Measurements from ENCODE around the gene ATP13A3. TPM values are rescaled to one million over a fixed set of nuclear protein-coding genes. Genes with fewer than 3 reads are reported as not detected.

ATP13A3 gene
- total RNA-seq, 2 experiments from 2014 or later: 79.5 to 84.5 TPM

DNA sequence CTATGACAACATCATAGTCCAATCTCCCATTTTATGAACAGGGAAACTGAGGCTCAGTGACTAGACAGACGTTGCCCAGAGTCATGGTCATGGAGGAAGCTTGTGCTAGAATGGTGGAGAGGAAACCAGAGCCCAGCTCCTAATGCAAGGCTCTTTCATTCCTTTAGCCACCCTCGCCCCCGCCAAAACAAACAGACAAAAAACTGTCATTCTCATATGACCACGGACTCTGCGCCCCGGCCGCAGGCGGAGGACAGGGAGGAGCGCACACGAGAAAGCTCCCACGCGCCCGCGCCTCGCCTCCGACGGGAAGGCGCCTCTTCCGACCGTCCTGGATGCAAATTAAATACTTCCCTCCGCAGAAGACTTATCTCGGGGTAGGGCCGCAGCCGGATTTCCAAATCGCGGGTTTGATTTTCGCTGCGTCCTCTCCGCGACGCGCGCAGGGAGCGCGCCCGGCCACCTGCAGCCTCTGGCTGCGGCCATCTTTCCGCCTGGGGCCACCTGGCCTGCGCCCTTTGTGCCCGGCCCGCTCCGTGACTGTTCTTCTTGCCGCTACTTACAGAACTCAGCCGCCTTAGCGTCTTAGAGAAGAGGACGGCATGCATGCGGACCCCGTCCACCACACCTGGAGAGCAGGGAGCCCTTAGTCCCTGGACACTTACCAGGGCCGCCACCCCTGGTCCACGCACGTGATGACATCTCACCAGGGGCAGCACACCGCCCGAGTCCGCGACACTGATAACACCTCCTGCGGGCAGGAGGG lies 670 bp upstream of the ATP13A3 start:
- Histone ChIP-seq H3K4me1 (ENCODE audit: insufficient read depth, low read length, poor library complexity, severe bottlenecking) (peaks cover 43% of the 10 kb centered on the region), H4K20me1 (ENCODE audit: insufficient read depth, low read length) (peaks cover 11% of the 10 kb centered on the region; the same call in 1 of the 2 replicates), H3K36me3 (ENCODE audit: insufficient read depth, low read length) (peaks cover 20% of the 10 kb centered on the region), H3K4me2 (ENCODE audit: low read length) (peak overlapping the region; percentile 87), H3K4me3 (ENCODE audit: low read depth, low read length, poor library complexity, severe bottlenecking) (peak overlapping the region; percentile 73), H3K79me2 (ENCODE audit: insufficient read depth, low read depth, low read length) (peaks cover 27% of the 10 kb centered on the region), H3K9me2 (ENCODE audit: insufficient read depth, low read length) (no peaks in the 10 kb centered on the region), H3K27ac (ENCODE audit: low read depth, low read length, poor library complexity, severe bottlenecking) (peak overlapping the region; percentile 41), H2AFZ (ENCODE audit: low read length) (peak overlapping the region; percentile 76), H3K9me3 (ENCODE audit: low read length) (no peaks in the 10 kb centered on the region)
- CTCF ChIA-PET (ENCODE audit: unreplicated experiment): no interaction called here
- TF ChIP-seq, protein P1, sequence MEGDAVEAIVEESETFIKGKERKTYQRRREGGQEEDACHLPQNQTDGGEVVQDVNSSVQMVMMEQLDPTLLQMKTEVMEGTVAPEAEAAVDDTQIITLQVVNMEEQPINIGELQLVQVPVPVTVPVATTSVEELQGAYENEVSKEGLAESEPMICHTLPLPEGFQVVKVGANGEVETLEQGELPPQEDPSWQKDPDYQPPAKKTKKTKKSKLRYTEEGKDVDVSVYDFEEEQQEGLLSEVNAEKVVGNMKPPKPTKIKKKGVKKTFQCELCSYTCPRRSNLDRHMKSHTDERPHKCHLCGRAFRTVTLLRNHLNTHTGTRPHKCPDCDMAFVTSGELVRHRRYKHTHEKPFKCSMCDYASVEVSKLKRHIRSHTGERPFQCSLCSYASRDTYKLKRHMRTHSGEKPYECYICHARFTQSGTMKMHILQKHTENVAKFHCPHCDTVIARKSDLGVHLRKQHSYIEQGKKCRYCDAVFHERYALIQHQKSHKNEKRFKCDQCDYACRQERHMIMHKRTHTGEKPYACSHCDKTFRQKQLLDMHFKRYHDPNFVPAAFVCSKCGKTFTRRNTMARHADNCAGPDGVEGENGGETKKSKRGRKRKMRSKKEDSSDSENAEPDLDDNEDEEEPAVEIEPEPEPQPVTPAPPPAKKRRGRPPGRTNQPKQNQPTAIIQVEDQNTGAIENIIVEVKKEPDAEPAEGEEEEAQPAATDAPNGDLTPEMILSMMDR (conservative IDR thresholded peaks at IDR 0.05; ENCODE audit: low read length): no peak
- TF ChIP-seq EZH2phosphoT487 (IDR thresholded peaks at IDR 0.05; ENCODE audit: borderline replicate concordance, low read depth, low read length): no peak
- DNase-seq (ENCODE audit: low spot score): peak; percentile 72
- POLR2A ChIA-PET: no interaction called here
- TSS peak; percentile 87 for BruUV-seq (replicated peaks)
- intact Hi-C loops (cut with micrococcal nuclease; ENCODE audit: unreplicated experiment): loop anchor here (2.0 to 10.0 kb wide), 4 partner anchors 95 to 667 kb away; no protein-coding TSS in a partner anchor

DNA sequence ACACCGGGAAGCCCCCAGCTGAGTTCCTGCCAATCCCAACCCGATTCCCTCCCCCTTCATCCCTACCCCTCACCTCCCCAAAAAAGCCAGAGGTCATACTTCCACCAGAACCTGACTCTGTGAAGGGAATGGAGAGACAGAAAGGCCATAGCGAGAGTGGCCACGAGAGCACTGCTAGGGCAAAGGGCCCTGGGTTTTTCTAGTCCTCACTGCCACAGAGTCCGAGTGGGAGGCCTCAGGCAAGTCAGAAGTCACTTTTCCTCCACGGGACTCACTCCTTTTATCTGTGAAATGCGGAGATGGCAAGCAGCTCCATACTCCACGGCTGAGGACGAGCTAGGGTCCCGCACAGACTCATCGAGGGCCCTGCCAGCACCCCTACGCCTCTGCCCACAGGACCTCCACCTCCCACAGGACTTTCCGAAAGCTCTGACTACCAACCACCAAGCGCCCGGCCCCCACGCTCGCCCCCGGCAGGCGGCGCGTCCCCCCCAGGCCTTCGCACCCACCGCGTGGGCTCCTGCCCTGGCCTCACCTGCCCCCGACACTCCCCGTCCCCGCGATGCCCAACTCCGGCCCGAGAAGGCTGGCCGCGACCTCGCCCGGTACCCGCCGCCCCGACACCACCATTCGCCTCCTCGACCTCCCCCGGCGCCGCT lies 792 bp downstream of the ATP13A3 start:
- Histone ChIP-seq H4K20me1 (ENCODE audit: insufficient read depth, low read length) (peaks cover 11% of the 10 kb centered on the region; the same call in 1 of the 2 replicates), H3K4me1 (ENCODE audit: insufficient read depth, low read length, poor library complexity, severe bottlenecking) (peaks cover 36% of the 10 kb centered on the region), H3K4me2 (ENCODE audit: low read length) (peak overlapping the region; percentile 98), H3K36me3 (ENCODE audit: insufficient read depth, low read length) (peaks cover 34% of the 10 kb centered on the region), H3K27ac (ENCODE audit: low read depth, low read length, poor library complexity, severe bottlenecking) (no peak overlapping the region), H3K9me3 (ENCODE audit: low read length) (no peaks in the 10 kb centered on the region), H3K79me2 (ENCODE audit: insufficient read depth, low read depth, low read length) (peaks cover 38% of the 10 kb centered on the region), H3K9me2 (ENCODE audit: insufficient read depth, low read length) (no peaks in the 10 kb centered on the region), H3K4me3 (ENCODE audit: low read depth, low read length, poor library complexity, severe bottlenecking) (peak overlapping the region; percentile 73), H2AFZ (ENCODE audit: low read length) (peak overlapping the region; percentile 4; the same call in 1 of the 2 replicates)
- POLR2A ChIA-PET: interaction anchor here (1.0 to 1.3 kb wide), 4 partner anchors 12 to 521 kb away, joined by 3 to 4 read pairs (median 3); partner anchors contain the start of gene LSG1
- intact Hi-C loops (cut with micrococcal nuclease; ENCODE audit: unreplicated experiment): loop anchor here (2.0 to 10.0 kb wide), 4 partner anchors 96 to 669 kb away; no protein-coding TSS in a partner anchor
- CTCF ChIA-PET (ENCODE audit: unreplicated experiment): interaction anchor here (0.6 kb wide), 1 partner anchor 9 kb away, joined by 3 read pairs; no protein-coding TSS in a partner anchor
- peak; percentile 44 for DNase-seq (ENCODE audit: low spot score)
- BruUV-seq (replicated peaks): no TSS peak
- no peak for TF ChIP-seq EZH2phosphoT487 (IDR thresholded peaks at IDR 0.05; ENCODE audit: borderline replicate concordance, low read depth, low read length)
- TF ChIP-seq, protein P1 (conservative IDR thresholded peaks at IDR 0.05; ENCODE audit: low read length): no peak
